GM19099 (cell line): Measurements from ENCODE around the gene EIF2S1.

ENCODE experiments used
- POLR2A ChIP-seq: IDR thresholded peaks from 3 replicates; pipeline ENCODE4 v1.6.1; 2011; ENCODE audit warnings: low read depth; ENCODE audit not compliant: insufficient read length; ENCODE audit errors: extremely low read depth

EIF2S1 gene

DNA sequence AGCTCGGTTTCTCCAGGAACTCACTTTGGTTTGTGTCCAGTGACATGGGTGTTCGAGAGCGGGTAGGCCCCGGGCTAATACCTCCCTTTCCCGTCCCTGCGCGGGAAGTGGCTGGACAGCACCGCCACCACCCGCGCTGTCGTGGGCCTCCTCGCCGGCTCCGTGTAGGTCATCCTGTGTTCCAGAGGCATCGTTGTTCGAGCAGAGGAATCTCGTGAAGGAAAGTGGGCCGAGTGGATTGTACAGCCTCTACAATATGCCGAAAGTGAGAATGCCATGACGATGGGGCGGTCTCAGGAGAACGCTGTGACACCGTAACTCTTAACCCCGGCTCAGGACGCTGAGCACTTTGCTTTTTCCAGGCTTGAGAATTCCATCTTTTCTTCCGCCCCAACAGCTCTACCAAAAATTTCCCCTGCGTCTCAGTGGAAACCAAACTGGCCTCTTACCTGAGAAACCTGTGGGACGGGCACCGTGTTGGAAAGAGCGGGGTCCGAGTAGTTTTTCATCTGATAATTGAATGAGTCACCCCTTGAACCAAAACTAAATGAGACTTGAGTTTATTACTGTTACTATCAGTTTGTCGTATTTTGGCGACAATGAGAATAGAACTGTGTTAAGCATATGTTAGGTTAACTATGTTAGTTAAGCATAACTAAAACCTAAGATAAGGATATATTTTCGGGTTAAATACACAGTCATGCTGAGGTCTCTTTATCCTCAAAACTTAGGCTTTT, 510 bp downstream of the EIF2S1 start:
- TF ChIP-seq POLR2A = no peak

DNA sequence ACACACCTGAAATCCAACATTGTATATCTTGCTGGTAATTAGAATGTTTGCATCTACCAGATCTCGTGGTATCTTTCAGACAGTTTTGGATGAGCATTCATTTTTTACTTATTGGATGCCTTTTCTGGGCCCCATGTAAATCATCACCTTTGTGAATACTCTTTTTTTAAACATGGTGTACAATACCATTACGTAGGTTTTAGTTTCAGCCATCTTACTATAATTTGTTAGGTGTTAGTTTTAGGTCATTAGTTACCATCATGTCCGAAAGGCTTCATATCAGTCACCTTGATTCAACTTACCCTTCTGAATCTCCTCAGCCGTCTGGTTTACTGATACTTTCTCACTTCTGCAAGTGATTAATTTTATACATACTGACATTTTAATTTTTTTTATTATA, 5.3 kb downstream of the EIF2S1 start:
- TF ChIP-seq POLR2A = no peak

DNA sequence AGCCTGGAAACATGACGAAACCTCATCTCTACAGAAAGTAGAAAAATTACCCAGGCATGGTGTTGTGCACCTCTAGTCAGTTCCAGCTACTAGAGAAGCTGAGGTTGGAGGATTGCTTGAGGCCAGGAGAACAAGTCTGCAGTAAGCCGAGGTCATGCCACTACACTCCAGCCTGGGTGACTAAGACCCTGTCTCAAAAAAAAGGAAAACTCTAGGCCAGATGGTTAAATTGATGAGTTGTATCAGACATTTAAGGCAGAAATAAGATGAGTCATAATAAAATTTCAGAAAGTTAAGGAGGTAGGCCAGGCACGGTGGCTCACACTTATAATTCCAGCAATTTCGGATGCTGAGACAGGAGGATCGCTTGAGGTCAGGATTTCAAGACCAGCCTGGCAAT, 10.7 kb downstream of the EIF2S1 start:
- no peak for TF ChIP-seq POLR2A

DNA sequence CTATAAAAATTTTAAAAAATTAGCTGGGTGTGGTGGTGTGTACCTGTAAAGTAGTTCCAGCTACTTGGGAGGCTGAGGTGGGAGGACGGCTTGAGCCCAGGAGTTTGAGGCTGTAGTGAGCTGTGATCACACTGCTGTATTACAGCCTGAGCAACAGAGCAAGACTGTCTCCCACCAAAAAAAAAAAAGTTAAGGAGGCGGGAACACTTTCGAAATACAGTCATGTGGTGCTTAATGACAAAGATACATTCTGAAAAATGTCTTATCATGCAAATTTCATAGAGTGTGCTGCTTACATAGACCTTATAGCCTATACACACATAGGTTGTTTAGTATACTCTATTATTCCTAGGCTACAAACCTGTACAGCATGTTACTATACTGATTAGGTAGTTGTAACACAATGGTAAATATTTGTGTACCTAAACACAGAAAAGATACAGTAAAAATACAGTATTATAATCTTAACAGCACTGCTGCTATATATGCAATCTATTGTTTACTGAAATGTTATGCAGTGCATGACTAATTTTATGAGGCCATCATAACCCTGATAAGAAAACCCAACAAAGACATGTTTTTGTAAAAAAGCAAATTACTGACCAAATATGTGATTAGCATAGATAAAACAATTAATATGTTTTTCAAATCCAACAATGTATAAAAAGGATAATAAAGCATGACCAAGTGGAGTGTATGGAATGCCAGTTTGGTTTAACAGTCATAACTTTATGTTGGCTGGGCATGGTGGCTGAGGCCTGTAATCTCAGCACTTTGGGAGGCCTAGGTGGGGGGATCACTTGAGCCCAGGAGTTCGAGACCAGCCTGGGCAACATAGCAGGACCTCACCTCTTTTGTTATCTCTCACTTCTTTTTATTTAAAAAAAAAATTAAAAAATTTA, 11.4 kb downstream of the EIF2S1 start:
- TF ChIP-seq POLR2A = no peak

DNA sequence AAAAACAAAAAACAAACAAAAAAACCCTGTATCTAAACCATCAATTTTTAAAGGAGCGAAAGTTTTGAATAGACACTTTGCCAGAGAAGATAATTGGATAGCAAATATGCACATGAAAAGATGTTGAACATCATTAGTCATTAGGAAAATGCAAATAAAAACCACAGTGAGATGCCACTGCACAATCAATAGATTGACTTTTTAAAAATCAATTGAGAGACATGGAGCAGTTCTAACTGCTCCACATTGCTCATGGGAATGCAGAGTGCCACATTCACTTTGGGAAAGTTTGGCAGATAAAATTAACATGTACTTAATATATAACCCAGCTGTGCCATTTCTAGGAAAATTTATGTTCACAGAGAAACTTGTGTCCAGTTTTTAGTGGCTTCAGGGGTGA, 12.7 kb downstream of the EIF2S1 start:
- no peak for TF ChIP-seq POLR2A

DNA sequence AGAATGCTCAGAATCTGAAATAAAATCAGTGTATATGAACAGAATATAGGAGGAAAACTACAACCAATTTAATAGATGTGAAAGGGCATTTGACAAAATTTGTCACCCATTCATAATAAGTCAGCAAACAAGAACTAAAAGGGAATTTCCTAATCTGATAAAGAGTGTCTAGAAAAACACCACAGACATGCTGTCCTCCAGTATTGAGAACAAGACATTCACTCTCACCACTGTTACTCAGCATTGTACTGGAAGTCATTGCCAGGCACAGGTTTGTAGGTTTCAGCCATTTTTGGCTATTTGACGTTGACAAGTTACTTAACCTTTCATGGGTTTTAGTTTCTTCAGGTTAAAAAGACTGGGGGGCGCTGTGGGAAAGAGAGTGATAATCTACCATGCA, 13.2 kb downstream of the EIF2S1 start:
- no peak for TF ChIP-seq POLR2A

DNA sequence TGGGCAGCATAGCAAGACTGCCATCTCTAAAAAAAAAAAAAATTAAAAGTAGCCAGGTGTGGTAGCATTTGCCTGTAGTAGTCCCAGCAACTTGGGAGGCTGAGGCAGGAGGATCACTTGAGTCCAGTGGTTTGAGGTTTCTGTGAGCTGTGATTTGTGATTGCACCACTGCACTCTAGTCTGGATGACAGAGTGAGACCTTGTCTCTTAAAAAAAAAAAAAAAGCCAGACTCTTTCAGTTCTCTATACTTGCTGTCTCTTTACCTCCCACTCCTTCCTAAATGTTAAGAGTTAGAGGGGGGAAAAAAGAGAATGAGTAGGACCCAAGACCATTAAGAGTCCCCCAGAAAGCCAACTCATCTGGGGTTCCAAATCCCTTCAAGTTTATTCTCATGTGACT, 17.8 kb downstream of the EIF2S1 start:
- TF ChIP-seq POLR2A = no peak

DNA sequence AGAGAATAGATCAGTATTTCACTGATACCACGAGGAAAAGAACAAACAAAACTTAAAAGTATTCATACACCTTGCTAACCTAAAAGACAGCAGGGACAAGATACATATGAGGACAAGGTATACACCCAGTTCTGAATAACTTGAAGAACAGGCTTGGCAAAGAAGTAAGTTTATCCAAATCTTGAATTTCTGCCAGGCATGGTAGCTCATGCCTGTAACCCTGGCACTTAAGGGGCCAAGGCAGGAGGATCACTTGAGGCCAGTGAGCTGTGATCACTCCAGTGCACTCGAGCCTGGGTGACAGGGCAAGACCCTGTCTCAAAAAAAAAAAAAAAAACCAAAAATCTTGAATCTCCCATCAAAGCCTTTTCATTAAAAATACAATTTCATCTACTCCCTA, 25.0 kb downstream of the EIF2S1 start:
- TF ChIP-seq POLR2A = no peak

DNA sequence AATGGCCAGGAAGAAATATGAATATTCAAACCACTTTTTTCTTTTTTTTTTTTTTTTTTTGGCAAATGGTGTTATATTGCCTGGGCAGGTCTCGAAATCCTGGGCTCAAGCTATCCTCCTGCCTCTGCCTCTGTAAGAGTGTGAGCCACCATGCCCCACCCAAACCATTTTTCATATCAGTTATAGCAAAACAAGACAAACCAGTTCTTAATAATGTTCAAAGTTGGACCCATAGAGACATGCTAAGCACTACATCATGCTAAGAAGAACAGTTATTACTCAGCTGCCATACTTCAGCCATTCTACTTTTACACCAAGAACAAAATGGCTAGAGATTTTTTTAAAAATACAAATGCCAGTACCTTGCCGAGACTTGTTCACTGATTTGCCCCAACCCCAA, 25.5 kb downstream of the EIF2S1 start:
- TF ChIP-seq POLR2A = no peak

DNA sequence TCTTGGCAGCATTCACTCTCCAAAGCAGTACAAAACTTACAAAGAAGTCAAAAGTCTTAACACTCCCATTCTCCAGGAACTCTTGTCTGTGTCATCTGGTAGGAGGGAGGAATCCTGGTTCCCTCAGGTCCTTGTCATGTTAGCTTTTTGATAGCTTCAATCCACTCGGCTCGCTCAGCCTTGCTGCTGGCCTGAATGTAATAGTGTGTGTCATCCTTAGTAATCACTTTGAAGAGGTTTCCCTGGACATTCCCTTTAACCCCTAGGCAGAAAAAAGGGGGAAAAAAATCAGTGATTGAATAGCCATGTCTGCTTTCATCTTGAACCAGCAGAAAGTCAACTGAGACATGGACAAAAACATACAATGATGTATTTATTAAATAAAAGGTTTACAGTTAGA, 27.1 kb downstream of the EIF2S1 start:
- TF ChIP-seq POLR2A = no peak

DNA sequence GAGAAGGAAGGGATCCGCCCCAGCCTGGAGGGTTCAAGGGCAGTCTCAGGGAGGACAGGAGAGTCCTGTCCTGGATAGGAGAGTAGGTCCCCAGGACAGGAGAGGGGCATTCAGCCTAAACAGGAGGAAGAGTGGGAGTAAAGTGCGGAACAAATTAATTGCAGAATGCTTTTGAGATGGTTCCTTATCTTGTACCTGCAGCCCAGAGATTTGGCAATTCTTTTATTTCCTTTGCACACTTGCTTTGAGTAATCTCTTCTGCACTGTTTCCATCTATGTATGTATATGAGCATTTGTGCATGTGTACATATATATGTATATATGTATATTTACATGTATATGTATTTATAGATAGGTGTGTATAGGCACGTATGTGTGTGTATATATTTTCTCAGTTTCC, 29.1 kb downstream of the EIF2S1 start:
- TF ChIP-seq POLR2A = no peak

DNA sequence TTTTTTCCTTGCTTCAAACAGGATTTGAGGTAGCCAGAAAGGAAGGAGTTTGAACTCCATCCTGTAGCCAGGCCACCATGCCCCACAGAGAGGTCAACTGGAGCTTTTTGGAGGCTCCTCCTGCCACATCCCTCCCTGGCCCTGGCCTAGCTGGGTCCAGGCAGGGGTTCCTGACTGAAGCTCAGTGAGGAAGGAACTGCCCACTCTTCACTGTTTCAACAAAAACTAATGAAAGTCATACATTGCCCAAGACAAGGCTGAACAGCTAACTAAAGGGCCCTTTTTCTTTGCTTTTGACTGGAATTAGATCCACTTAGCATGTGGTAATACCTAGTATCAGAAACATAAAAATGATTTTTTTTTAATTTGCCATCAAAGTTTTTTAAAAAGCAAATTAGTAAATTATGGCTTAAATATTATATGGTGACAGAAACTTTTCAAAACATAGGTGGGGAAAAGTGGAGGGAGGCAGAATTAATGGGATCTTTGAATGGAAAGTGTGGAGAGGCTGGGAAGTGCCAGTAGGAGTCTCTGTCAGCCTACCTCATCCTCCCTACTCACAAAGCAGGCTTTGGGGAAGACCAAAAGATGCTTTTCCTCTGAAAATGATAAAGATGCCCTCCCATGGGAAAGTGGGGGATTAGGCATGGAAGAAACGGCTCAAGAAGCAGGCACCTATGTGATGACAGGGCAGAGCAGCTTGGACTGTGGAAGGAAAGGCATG, 29.8 kb downstream of the EIF2S1 start:
- no peak for TF ChIP-seq POLR2A

DNA sequence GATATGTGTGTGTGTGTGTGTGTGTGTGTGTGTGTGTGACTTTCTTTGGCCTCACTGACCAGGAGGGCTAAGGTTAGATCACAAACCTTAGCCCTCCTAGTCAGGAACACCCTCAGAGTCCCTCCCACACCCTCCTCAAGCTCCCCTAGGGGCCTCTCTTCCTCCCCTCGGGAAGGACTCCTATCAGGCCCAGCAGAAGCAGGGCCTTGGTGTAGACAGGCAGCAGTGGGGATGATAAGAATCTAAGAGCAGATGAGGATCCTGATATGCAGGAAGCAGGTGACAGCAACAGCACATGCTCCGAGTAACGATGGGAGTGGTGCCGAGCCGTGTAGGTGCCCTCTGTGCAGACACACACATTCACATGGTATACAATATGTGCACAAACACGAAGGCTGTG, 31.1 kb downstream of the EIF2S1 start:
- TF ChIP-seq POLR2A = no peak

DNA sequence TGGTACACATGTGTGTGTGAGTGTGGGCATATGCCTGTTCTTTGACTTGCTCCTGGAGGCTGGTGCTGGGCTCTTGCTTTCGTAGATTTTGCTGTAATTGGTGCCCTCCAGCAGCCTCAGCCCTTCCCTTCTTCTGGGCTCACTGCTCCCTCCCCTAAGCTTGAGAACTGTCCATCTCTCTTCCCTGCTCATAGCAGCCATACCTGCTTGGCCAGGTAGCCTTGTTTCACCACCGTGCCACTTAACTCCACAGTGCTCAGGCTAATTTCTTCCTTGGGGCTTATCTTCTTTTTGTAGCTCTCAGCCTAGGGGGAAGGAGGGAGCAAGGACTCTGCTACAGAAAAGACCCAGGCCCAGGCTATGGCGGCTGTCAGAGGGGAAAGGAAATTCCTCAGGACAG, 32.0 kb downstream of the EIF2S1 start:
- TF ChIP-seq POLR2A = no peak

DNA sequence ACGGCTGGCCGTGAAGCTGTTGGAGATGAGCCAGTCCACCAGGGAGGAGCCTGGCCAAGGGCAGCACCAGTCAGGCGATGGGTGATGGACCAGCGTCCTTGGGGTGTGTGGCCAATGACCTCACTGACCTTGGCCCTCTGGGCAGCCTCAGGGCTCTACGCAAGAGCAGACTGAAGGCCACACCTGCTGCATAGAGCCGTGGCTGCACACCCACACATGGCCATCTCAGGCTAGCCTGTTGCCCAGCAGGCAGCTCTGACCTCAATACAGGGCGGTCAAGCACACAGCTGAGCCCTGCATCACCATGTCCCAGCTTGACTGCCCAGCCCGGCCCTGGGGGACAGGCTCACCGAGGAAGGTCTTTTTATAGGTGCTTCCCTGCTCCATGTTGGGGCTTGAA, 32.7 kb downstream of the EIF2S1 start:
- TF ChIP-seq POLR2A = no peak

DNA sequence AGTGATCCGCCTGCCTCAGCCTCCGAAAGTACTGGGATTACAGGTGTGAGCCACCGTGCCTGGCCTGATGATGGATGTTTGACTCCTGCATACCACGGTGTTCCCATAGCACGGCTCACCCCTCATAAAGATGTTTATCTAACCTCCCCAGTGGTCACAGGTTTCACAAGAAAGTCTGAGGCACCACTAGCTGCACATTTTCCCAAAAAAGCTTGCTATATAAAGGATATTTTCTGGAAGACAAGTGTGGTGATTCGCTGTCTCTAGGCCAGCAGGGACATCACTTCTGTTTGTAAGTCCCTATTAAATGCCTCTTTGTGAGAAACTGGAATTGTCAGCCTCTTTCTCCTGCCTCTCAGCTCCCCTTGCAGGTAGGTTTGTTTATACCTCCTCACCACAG, 33.6 kb downstream of the EIF2S1 start:
- TF ChIP-seq POLR2A = no peak

DNA sequence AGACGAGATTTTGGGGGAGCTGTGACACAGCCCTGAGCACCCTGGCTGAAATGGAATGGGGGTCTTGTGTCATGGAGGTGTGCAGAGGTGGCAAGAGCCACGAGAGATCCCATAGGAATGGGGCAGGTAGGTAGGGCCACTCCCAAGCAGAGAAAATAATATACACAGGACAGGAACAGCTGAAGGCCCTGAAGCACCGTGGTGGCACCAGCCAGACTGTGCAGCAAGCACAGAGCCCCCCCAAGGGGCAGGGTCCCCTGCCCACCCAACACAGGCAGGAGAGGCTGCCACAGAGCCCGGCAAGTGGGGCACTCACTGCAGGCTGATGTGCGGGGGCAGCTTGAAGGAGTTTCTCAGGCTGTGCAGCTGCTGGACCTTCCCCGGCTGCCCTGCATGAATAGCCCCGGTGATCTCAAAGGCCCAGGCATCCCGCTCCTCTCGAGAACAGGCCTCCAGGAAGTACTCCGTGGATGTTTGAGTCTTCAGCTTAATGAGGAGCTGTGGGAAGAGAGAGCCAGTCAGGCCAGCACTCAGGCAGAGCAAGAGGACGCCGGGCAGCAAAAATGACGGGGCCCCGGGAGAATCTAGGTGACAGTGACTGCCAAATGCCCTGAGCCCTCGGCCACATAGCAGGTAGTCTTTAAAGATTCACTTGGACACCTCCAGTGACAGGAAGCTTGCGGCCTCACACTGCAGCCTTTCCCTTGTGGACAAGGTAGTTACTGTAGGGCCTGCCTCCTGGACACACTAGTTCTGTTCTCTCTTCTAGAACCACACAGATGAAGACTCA, 35.2 kb downstream of the EIF2S1 start:
- no peak for TF ChIP-seq POLR2A
